IMR-90 (cell line): ENCODE measurements around the gene DTL. TPM values are rescaled to one million over a fixed set of nuclear protein-coding genes. Genes with fewer than 3 reads are reported as not detected.

Experiments
- ATAC-seq: fragments of 200-7000 bp; cut with Tn5 transposase; 2 replicates; pipeline ENCODE4 v1.9.1; 2020; ENCODE audit warnings: low read depth, mild to moderate bottlenecking, moderate library complexity
- BruUV-seq: library from RNA; stranded (reverse); fragments of 400-500 nt; replicated peaks from 2 replicates; lab custom pipeline; 2021; lab: Mats Ljungman, UMichigan
- CTCF ChIA-PET: fragments of 300-600 bp; formaldehyde crosslinking; extraction: SDS; loops from one replicate; lab custom pipeline; 2021; ENCODE audit warnings: antibody characterized with exemption; lab: Yijun Ruan, JAX
- POLR2A ChIA-PET: fragments of 300-600 bp; sonication (Branson Sonifier 250); formaldehyde crosslinking; loops from one replicate; lab custom pipeline; 2022; ENCODE audit warnings: antibody characterized with exemption; ENCODE audit not compliant: unreplicated experiment; lab: Charles Lee
- DNase-seq: peaks from one replicate; pipeline ENCODE4 v3.0.0; 2013
- H2AFZ ChIP-seq: replicated peaks from 2 replicates; pipeline ENCODE3; 2013; ENCODE audit warnings: low read length, mild to moderate bottlenecking; ENCODE audit not compliant: poor library complexity
- H2AK5ac ChIP-seq: 2 replicates; pipeline ENCODE4 v1.6.1; 2013; ENCODE audit warnings: low read depth, low read length, inconsistent platforms
- H2AK9ac ChIP-seq: replicated peaks from 2 replicates; pipeline ENCODE3; 2013; ENCODE audit warnings: mild to moderate bottlenecking, low read depth, low read length, moderate library complexity; ENCODE audit not compliant: poor library complexity
- H2BK120ac ChIP-seq: 2 replicates; pipeline ENCODE4 v1.6.1; 2013; ENCODE audit warnings: low read depth, low read length, inconsistent platforms
- H2BK15ac ChIP-seq: 3 replicates; pipeline ENCODE4 v1.6.1; 2013; ENCODE audit warnings: low read depth, low read length, inconsistent platforms
- H2BK20ac ChIP-seq: 2 replicates; pipeline ENCODE4 v1.6.1; 2013; ENCODE audit warnings: low read depth, mild to moderate bottlenecking, inconsistent platforms, low read length, moderate library complexity
- H2BK5ac ChIP-seq: 2 replicates; pipeline ENCODE4 v1.6.1; 2013; ENCODE audit warnings: mild to moderate bottlenecking, low read depth, low read length, inconsistent platforms; ENCODE audit not compliant: poor library complexity, severe bottlenecking
- H3K14ac ChIP-seq: replicated peaks from 2 replicates; pipeline ENCODE4 v1.6.1; 2013; ENCODE audit warnings: low read depth, low read length, inconsistent platforms
- H3K18ac ChIP-seq: 2 replicates; pipeline ENCODE4 v1.6.1; 2013; ENCODE audit warnings: low read depth, low read length, control low read depth
- H3K23ac ChIP-seq: 2 replicates; pipeline ENCODE4 v1.6.1; 2013; ENCODE audit warnings: low read depth, low read length, inconsistent platforms
- H3K27ac ChIP-seq: 2 replicates; pipeline ENCODE4 v1.5.1; 2013; ENCODE audit warnings: mild to moderate bottlenecking, control low read depth, low read length; ENCODE audit not compliant: insufficient read depth
- H3K27me3 ChIP-seq: 2 replicates; pipeline ENCODE4 v1.6.1; 2013; ENCODE audit warnings: low read length; ENCODE audit not compliant: control insufficient read depth, insufficient read depth
- H3K36me3 ChIP-seq: 2 replicates; pipeline ENCODE4 v1.6.1; 2013; ENCODE audit warnings: low read length, mixed read lengths; ENCODE audit not compliant: control insufficient read depth, insufficient read depth
- H3K4ac ChIP-seq: 2 replicates; pipeline ENCODE4 v1.6.1; 2013; ENCODE audit warnings: low read depth, low read length, inconsistent platforms
- H3K4me1 ChIP-seq: 2 replicates; pipeline ENCODE4 v1.6.1; 2013; ENCODE audit warnings: low read length, mixed read lengths; ENCODE audit not compliant: control insufficient read depth, insufficient read depth
- H3K4me2 ChIP-seq: 2 replicates; pipeline ENCODE4 v1.6.1; 2013; ENCODE audit warnings: low read depth, mild to moderate bottlenecking, control low read depth, low read length, moderate library complexity
- H3K4me3 ChIP-seq: 2 replicates; pipeline ENCODE4 v1.5.1; 2013; ENCODE audit warnings: low read depth, mild to moderate bottlenecking, control low read depth, low read length, moderate library complexity; ENCODE audit not compliant: insufficient read depth
- H3K56ac ChIP-seq: 2 replicates; pipeline ENCODE4 v1.6.1; 2013; ENCODE audit warnings: low read length, inconsistent platforms; ENCODE audit not compliant: insufficient read depth; ENCODE audit errors: extremely low read depth
- H3K79me1 ChIP-seq, 2 experiments: 2 replicates each; pipeline ENCODE4 v1.6.1; 2013; ENCODE audit warnings: low read length in 2 of 2, inconsistent platforms in 1 of 2, low read depth in 1 of 2
- H3K9ac ChIP-seq: 2 replicates; pipeline ENCODE4 v1.6.1; 2013; ENCODE audit warnings: low read depth, low read length, control low read depth
- H3K9me1 ChIP-seq: 2 replicates; pipeline ENCODE4 v1.6.1; 2013; ENCODE audit warnings: low read length, inconsistent platforms; ENCODE audit not compliant: insufficient read depth
- H3K9me3 ChIP-seq: 2 replicates; pipeline ENCODE4 v1.6.1; 2013; ENCODE audit warnings: low read length; ENCODE audit not compliant: control insufficient read depth, insufficient read depth
- H4K20me1 ChIP-seq: 2 replicates; pipeline ENCODE4 v1.6.1; 2013; ENCODE audit warnings: low read length, inconsistent platforms; ENCODE audit not compliant: insufficient read depth
- H4K5ac ChIP-seq: 2 replicates; pipeline ENCODE4 v1.6.1; 2013; ENCODE audit warnings: mild to moderate bottlenecking, low read depth, low read length, control low read depth
- H4K8ac ChIP-seq, 2 experiments: 2 replicates each; pipeline ENCODE4 v1.6.1; 2013; ENCODE audit warnings: low read depth in 2 of 2, low read length in 2 of 2, control low read depth in 1 of 2, inconsistent platforms in 1 of 2
- H4K91ac ChIP-seq: 2 replicates; pipeline ENCODE4 v1.6.1; 2013; ENCODE audit warnings: low read depth, low read length, inconsistent platforms; ENCODE audit not compliant: insufficient read depth
- CEBPB ChIP-seq: IDR thresholded peaks from 2 replicates; pipeline ENCODE4 v1.6.1; 2012; ENCODE audit warnings: low read depth, low read length, improper control_type of control experiment
- CHD1 ChIP-seq: IDR thresholded peaks from 2 replicates; pipeline ENCODE4 v1.6.1; 2012; ENCODE audit warnings: low read depth, low read length, improper control_type of control experiment
- CTCF ChIP-seq: conservative IDR thresholded peaks from 2 replicates; pipeline ENCODE4 v1.5.1; 2012; ENCODE audit warnings: mild to moderate bottlenecking, low read depth, low read length, improper control_type of control experiment
- ELK1 ChIP-seq: fragments of 150-350 bp; IDR thresholded peaks from 2 replicates; pipeline ENCODE4 v1.6.1; 2016; ENCODE audit warnings: low read depth, mild to moderate bottlenecking, low read length, moderate library complexity, borderline replicate concordance
- FOS ChIP-seq: fragments of 150-350 bp; IDR thresholded peaks from 2 replicates; pipeline ENCODE4 v1.6.1; 2016; ENCODE audit warnings: low read depth, low read length
- MAFK ChIP-seq: IDR thresholded peaks from 2 replicates; pipeline ENCODE4 v1.6.1; 2012; ENCODE audit warnings: low read depth, low read length, improper control_type of control experiment
- MAZ ChIP-seq: IDR thresholded peaks from 2 replicates; pipeline ENCODE4 v1.6.1; 2012; ENCODE audit warnings: low read depth, mild to moderate bottlenecking, low read length, improper control_type of control experiment, moderate library complexity, borderline replicate concordance
- MXI1 ChIP-seq: IDR thresholded peaks from 2 replicates; pipeline ENCODE4 v1.6.1; 2012; ENCODE audit warnings: low read depth, mild to moderate bottlenecking, low read length, moderate library complexity, borderline replicate concordance
- NFE2L2 ChIP-seq: fragments of 150-350 bp; IDR thresholded peaks from 2 replicates; pipeline ENCODE4 v1.6.1; 2016; ENCODE audit warnings: low read depth, mild to moderate bottlenecking, low read length
- POLR2A ChIP-seq: IDR thresholded peaks from 2 replicates; pipeline ENCODE4 v1.6.1; 2012; ENCODE audit warnings: mild to moderate bottlenecking, low read depth, low read length
- RAD21 ChIP-seq: IDR thresholded peaks from 2 replicates; pipeline ENCODE4 v1.6.1; 2012; ENCODE audit warnings: low read length, improper control_type of control experiment
- RCOR1 ChIP-seq: IDR thresholded peaks from 2 replicates; pipeline ENCODE4 v1.6.1; 2012; ENCODE audit warnings: mild to moderate bottlenecking, low read length, improper control_type of control experiment; ENCODE audit not compliant: insufficient replicate concordance
- SMC3 ChIP-seq: fragments of 150-350 bp; IDR thresholded peaks from 2 replicates; pipeline ENCODE4 v1.6.1; 2016; ENCODE audit warnings: low read depth, mild to moderate bottlenecking, antibody characterized with exemption, low read length, moderate library complexity
- USF2 ChIP-seq: fragments of 150-350 bp; IDR thresholded peaks from 2 replicates; pipeline ENCODE4 v1.6.1; 2017; ENCODE audit warnings: mild to moderate bottlenecking, antibody characterized with exemption, low read length, low read depth
- WGBS, 2 experiments: methylation state at CpG; one replicate each; pipeline versions ENCODE4 v1.1.5 to v1.1.7; 2013; ENCODE audit warnings: missing lambda C conversion rate in 2 of 2; ENCODE audit not compliant: insufficient read length in 1 of 2; ENCODE audit errors: extremely low coverage in 2 of 2; 5-methylcytosine and 5-hydroxymethylcytosine counted together
- dilution Hi-C: fragments of 300-500 bp; cut with HindIII; formaldehyde crosslinking; loops from one replicate; pipeline ENCODE4 v1.14.3; 2018; ENCODE audit warnings: low sequenced_read_pairs; ENCODE audit not compliant: unreplicated experiment
- in situ Hi-C: fragments of 300-500 bp; cut with MboI; formaldehyde crosslinking; loops from 3 replicates; pipeline ENCODE4 v1.14.3; 2019; ENCODE audit warnings: low sequenced_read_pairs, inconsistent platforms, mixed read lengths
- intact Hi-C: fragments of 100-400 bp; cut with micrococcal nuclease; formaldehyde crosslinking; loops from 2 replicates; pipeline ENCODE4 v1.10.0; 2022
- polyA plus RNA-seq, 3 experiments: library from polyadenylated mRNA; depleted of rRNA; stranded (reverse); fragments of >200 nt; gene quantifications; 2 replicates each; pipeline ENCODE4 v1.2.3, GENCODE V29; 2012; ENCODE audit warnings: low replicate concordance in 1 of 3
- total RNA-seq: library from RNA; depleted of rRNA; stranded (reverse); fragments of >200 nt; gene quantifications from 2 replicates; pipeline ENCODE4 v1.2.3, GENCODE V29; 2012

Gene DTL
- total and polyA plus RNA-seq, 2 of the 4 experiments (the other 2 are of a cell fraction), result 11.8 to 19.9 TPM

GRCh38 chr1:212125654-212126053, 90.1 kb downstream of the DTL start (continued):
- TF ChIP-seq RAD21 (no peak), POLR2A (no peak), MAFK (no peak)

- no peak for ATAC-seq
- no peaks in the 10 kb centered on the region for H3K4me1 ChIP-seq
- dilution Hi-C loops, result no loop called here
- TF ChIP-seq RAD21 (no peak), USF2 (no peak), RCOR1 (no peak), MXI1 (no peak), CTCF (no peak), CHD1 (no peak), FOS (no peak), NFE2L2 (no peak), SMC3 (no peak), CEBPB (no peak), MAZ (no peak), ELK1 (no peak), MAFK (no peak), POLR2A (no peak)
Measured at GRCh38 chr1:212127221-212127620, 91.7 kb downstream of the DTL start.

More at GRCh38 chr1:212127221-212127620, 91.7 kb downstream of the DTL start:
- Histone ChIP-seq H2BK120ac (no peak overlapping the region), H2AK9ac (no peak overlapping the region), H2AK5ac (no peak overlapping the region), H4K8ac (no peak overlapping the region), H3K4me2 (no peak overlapping the region), H3K79me1 (no peaks in the 10 kb centered on the region), H3K23ac (no peak overlapping the region), H3K56ac (no peak overlapping the region), H3K9ac (no peak overlapping the region), H3K27me3 (no peaks in the 10 kb centered on the region), H2AFZ (no peak overlapping the region), H3K9me3 (no peaks in the 10 kb centered on the region), H2BK15ac (no peak overlapping the region), H4K5ac (no peak overlapping the region), H3K4ac (no peak overlapping the region), H2BK20ac (no peak overlapping the region), H3K18ac (no peak overlapping the region), H3K36me3 (no peaks in the 10 kb centered on the region), H3K14ac (no peak overlapping the region), H3K4me3 (no peak overlapping the region), H3K27ac (no peak overlapping the region), H4K20me1 (no peaks in the 10 kb centered on the region), H4K91ac (no peak overlapping the region), H2BK5ac (no peak overlapping the region), H3K9me1 (no peaks in the 10 kb centered on the region; the same call in 1 of the 2 replicates)
- CTCF ChIA-PET, result no interaction called here
- in situ Hi-C loops, result no loop called here
- POLR2A ChIA-PET, result interaction anchor here (0.6 kb wide), 1 partner anchor 148 kb away, joined by 11 read pairs; no protein-coding TSS in a partner anchor
- BruUV-seq, result no TSS peak
- DNase-seq, result no peak
- 80% methylated on average over 1 of the region's 4 CpGs; no CpG with 5 or more reads in 1 of the 2 experiments for WGBS, 2 experiments
- intact Hi-C loops, result no loop called here
